GM21825 (cell line): ENCODE results near the gene RCAN2.
"Not testable (repeated sequence)": the region's sequence is repeated elsewhere in the genome, so short reads cannot be mapped to it uniquely, and the experiment has no call there.

Experiments
- ATAC-seq: cut with Tn5 transposase; IDR thresholded peaks from one replicate; pipeline ENCODE4 v1.9.1; 2021; ENCODE audit warnings: mild to moderate bottlenecking, moderate library complexity; ENCODE audit not compliant: unreplicated experiment

The RCAN2 gene

DNA sequence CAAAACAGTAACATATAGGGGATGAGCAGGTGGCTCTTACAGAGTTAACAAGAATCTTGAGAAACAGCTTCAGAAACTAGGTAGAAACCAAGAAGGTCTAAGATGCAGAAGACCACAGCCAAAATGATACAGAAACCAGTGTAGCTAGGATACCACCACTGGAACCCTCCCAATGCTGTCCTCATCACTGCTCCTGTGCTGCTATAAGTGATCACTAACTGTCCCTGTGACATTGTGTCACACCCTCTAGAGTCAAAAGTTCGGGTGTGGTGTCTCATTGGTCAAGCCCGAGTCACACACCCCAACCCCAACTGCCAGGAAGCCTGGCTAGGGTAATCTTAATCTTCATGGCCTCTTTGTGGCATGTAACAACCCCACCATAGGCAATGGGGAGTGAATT, 153.1 kb downstream of the RCAN2 start:
- peak; percentile 72 for ATAC-seq

DNA sequence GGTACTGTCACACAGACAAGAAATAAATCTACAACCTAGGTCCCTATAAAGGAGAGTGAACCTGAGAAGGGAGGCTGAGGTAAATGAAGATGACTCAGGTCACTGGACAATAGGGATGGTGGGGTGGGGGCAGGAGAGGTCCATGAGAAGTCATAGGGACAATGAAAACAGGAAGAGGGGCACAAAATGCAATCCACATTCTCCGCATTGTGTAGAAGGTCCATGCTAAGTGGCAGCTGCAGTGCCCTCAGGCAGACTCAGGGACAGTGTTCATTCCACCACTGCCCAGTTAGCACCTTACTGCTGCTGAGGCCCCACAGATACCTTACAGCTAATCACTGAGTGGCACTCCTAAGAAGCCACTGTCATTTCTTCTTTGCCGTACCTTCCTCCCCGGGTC, 156.8 kb downstream of the RCAN2 start:
- no peak for ATAC-seq

DNA sequence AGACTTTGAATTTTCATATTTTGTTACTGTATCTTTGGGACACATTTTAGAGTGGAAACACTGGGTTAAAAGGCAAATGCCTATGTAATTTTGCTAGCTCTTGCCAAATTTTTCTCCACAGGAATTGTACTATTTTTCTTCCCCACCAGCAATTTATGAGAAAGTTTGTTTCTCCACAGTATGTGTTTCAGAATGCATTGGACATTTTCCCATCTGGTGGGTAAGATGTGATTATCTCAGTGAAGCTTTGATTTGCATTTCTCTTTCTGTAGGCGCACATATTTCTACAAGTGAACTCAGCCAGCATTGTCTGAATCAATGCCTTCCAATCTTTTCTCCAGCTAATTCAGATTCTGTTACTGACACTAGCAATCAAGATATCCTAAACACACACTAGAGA, 157.8 kb downstream of the RCAN2 start:
- ATAC-seq = no peak

DNA sequence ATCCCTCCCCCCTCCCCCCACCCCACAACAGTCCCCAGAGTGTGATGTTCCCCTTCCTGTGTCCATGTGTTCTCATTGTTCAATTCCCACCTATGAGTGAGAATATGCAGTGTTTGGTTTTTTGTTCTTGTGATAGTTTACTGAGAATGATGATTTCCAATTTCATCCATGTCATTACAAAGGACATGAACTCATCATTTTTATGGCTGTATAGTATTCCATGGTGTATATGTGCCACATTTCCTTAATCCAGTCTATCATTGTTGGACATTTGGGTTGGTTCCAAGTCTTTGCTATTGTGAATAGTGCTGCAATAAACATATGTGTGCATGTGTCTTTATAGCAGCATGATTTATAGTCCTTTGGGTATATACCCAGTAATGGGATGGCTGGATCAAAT, 158.8 kb downstream of the RCAN2 start:
- ATAC-seq = not testable (repeated sequence)

DNA sequence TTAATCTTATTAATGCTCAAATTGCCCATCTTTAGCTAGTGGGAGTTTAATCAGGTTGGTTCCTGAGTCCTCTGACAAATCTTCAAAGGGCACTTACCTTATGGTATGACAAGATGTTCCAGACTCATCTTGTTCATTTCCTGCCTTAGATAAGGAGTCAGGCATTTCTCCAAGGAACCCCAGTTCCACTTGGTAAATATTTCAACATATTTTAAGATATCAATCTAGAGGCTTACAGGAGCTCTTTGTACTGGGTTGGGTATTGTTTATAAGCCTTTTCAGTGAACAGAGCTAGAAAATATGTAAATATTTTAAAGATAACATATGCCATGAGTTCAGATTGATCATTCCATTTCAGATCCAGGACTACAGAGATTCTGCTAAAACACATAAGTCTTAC, 159.8 kb downstream of the RCAN2 start:
- no peak for ATAC-seq

DNA sequence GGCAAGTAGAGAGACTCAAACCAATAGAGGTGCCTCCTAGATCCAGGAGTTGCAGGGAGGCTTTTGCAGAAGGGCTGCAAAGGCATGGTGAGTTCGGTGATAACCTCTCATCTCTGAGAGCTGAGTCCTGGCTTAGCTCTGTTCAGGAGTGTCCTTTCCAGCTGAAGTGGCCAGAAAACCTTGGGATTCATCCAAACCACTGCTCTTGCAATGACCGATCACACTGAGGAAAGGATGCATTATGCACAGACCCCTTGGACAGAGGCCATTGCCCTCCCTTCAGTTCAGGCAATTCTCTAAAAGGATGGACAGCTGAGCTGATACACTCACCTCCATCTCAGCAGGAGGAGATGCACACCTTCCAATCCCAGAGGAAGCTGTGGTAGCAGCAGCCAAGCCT, 161.7 kb downstream of the RCAN2 start:
- no peak for ATAC-seq

DNA sequence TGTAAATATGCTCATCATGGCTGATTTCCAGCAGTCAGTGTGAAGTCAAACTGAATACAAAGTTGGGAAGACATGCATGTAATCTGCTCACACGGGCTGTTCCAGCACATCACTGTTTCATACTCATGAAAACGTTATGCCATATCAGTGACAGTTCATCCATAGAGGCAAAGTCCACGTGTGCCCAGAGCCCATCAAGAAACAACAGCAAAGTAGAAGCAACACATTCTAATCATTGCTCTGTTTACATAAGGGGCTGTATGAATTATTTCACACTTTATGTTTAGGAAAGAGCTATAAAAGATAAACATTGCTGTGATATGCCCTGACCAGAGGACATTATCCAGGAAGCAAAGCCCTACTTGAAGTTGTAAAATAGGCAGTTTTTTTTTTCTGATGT, 163.5 kb downstream of the RCAN2 start:
- ATAC-seq = no peak

DNA sequence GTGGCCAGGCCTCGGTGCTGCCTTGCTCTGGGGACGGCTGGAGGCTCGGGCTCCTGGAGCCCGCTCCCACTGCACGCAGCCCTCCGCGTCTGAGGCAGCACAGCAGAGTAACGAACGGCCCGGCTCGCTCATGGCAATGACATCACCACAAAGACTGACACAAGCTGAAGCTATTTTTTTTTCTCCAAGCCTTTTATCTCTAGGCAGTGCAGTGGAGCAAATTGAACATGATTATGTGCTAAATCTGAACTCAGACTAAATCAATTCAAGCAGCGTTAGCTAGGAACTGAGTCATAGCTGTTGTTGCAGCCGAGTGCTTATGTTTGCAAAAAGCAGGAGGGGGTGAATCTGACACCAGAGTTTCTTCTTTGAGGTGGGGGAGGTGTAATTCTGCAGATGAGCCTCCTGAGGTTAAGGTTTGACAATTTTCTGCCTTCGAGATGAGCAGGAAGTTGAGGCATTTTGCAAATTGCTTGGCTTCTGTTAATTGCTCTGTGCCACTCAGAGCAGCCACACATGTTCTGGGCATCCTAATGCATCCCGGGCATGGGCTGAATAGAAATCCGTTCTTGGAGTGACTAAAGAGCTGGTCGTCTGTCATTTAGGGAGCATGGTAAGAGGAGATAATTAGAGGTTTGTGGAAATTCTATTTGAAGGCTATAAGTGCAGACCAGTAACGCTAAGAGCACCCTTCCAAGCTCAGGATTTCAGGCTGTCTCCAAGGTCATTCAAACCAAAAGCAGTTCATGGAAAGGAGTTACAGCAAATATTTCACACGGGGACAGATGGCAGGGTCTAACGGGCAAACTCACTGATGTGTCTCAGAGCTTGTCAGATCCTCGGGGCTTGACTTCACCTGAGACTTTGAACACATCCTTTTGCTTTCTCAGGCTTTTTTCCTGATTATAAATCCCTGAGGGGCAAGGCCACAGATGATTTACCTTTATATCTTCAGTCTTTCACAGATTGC, 165.4 kb downstream of the RCAN2 start:
- no peak for ATAC-seq

DNA sequence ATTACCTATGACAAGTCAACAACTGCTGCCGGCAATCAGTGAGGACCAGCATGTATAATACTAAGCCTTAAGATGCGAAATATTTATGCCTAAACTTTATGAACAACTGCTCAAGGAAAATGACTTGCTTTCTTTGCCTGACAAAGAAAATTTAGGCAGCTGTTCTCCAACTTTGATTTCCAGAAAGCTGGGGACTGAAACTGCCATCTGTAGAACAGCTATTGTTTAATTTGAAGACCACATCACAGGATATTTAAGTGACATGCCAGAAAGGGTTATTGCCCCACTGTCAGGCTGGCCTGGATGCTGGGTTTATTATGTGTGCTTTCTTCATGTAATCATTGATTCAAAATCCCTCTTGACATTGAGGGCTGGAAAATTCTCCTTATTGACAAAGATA, 166.5 kb downstream of the RCAN2 start:
- no peak for ATAC-seq

DNA sequence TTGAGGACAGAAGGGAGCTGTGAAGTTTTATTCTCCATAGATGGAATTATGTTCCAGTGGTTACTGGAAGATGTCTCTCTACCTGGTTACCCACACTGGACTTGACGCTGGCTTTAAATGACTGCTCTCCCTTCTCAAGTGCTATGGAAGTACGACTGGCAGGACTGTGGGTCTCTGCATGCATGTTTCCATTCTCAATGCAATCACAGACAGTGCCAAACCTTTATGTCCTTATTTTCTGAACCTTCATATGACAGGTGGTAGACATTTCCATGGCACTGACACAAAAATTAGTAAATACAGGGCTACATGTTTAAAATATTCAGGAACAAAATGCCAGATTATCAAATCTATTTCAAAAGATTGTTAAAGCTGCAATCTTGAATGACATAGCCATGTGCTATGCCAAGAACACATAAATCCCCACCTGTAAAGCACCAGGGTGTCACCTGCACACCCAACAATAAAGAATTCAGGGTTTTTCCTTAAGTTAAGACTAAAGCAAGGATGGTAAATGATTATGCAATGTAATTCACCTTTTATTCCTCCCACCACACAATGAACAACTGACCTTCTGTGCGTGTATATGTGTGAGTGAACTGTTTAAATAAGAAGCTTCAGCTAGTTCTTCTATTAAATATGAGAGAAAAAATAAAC, 167.2 kb downstream of the RCAN2 start:
- no peak for ATAC-seq

DNA sequence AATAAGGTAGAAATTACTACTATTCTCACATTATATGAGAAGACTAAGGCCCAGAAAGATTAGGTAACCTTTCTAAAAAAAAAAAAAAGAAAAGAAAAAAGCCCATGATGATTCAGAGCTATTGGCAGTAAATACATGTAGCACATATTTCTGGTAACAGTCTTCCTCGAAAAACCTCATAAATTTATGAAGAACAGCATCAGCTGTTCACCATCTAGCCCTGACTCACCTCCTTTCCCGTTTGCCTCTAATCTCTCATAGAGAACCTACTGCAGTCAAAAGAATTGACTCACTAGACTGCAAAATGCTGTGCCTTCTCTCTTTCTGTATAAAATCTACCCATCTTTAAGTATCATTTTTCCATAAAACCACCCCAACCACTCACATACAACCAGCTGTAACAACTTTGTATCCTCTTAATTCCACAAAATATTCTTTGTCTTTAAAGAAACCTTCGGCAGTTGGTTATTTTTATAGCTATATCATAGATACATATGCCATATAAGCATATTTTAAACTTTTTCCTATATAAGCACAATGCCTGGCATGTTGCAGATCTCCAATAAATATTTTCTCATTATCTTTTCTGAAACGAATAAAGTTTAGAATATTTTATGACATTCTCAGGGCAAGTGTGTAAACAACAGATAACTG, 167.8 kb downstream of the RCAN2 start:
- ATAC-seq = no peak

DNA sequence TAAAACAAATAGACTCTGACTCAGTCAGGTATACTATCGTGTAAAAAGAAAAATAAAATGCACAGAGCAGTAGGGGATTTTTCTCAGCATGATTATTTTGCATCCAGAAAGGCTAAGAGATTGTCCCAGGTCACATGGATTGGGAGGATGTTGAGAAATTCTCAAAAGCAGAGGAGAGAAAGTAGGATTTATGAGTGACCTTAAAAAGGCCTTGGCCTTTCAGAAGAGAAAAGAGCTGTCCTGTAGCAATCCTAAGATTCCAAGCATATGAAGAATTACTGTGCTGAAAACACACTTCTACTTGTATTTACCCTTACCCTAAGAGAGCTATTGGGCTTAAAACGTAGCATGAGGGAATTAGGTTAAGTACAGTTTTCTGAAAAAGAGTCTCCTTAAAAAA, 170.7 kb downstream of the RCAN2 start:
- ATAC-seq = no peak

DNA sequence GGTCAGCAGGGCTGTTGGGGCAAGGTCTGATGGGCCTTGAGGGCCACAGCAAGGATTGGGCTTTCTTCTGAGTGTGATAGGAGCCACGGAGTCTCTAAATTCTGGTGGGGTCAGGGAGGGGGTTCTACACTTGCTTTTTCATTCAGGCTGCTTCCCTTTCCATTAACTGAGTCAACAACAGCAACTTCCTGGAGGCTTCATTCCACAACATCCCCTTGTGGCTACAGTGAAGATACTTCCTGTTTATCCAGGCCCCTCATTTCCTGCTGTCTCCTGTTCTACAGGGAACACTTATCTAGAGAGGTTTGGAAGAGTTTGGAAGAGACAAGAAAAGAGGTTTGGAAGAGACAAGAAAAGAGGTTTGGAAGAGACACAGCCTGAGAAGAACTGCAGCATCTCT, 175.7 kb downstream of the RCAN2 start:
- no peak for ATAC-seq

DNA sequence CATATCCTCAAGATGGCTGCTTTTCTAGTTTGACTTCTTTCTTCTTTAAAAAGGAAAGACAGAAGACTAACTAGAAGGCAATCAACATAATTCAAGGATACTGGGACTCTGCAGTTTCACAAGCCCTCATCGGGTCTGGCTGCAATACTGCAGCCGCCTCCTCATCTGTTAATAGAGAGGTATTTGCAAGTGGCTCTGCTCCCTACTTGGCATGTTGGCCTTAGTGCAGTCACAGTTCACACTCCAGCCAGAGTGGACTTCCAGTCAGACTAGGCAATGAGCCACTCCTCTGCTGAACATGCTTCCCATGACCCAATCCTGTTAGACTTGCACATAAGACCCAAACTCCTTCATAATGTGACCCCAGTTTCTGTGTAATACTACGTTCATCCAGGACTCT, 178.6 kb downstream of the RCAN2 start:
- ATAC-seq = no peak

DNA sequence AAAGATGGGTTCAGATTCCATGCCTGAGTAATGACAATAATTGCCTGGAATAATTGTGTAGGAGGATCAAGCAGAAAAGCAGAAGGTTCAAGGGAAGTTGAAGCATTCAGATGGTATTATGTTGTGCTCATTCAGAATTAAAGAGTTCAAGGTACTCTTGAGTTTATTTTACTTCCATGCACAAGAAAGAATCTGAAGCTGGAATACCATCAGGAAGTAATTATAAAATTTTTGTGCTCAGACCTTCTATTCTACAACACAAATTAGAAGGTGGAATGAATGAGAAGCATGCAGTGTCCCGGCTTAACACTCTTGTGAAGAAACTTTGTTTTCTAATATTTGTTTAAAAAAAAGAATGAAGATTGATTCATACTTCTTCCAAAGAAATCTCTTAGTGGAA, 181.1 kb downstream of the RCAN2 start:
- no peak for ATAC-seq

DNA sequence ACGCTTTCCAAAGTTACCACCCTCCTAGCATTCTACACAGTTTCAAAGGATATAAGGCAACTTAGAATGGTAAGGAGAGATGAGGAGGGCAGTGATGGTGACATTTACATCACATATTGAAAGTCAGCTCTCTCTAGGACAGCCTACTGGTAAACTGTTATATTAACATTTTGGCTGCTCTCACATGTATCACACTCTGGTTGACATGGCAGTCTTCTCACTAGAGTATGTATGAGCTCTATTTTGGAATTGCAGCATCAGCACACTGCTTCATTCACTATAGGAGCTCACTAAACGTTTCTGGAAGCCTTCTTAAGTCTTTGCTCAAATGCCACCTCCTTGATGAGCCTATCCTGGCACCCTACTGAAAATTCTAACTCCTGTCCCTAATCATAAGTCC, 184.8 kb downstream of the RCAN2 start:
- ATAC-seq = no peak

DNA sequence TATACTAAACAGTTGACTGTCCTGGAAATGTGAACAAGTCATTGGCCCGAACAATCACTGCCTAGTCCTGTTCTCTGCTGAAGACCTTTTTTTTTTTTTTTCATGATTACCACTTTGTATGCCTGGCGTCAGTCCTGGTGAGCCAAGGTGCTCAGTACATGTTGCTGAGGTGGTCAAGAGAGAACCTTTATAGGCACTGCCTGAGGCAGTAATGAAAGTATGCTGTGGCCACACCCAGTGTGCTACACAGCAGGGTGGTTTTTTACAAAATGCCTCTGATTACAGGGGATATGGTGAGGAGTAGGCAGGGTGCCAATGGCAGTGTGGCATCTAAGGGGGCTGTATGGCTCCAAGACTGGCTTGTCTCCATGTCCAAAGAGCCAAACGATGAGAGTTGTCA, 185.4 kb downstream of the RCAN2 start:
- no peak for ATAC-seq

DNA sequence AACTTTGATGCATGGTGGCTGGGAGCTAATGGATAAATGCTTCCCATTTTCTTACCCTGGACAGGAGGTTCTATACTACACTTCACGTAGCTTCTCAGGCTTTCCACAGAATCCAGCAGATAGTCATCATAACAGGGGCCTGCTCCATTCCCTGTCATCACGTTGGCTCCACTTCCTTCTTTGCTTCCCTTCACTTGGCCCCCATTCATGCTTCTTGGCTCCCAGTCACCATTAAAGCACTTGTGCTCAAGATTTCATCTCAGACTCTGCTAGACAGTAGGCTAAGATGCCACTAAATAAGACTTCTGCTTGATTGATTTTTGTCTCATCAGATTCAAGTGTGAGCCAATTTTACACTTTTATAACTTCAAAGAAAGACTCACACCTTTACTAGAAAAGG, 186.0 kb downstream of the RCAN2 start:
- no peak for ATAC-seq

DNA sequence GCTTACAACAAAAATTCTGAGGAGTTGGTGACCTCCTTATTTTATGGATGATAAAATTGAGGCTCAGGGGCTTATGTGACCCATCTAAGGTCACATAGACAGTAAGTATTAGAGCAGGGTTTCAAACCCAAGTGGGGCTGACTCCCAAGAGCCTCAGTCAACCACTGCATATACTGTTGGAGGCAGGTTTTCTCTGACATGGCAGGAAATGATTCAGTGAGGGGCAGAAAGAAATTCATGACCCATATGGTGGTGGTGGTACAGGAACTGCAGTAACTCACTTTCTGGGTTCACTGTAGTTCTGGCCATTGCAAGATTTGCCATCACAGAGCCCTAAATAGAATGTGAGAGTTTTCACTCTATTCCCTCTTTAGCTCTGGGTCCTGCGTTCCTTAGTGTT, 188.4 kb downstream of the RCAN2 start:
- no peak for ATAC-seq

DNA sequence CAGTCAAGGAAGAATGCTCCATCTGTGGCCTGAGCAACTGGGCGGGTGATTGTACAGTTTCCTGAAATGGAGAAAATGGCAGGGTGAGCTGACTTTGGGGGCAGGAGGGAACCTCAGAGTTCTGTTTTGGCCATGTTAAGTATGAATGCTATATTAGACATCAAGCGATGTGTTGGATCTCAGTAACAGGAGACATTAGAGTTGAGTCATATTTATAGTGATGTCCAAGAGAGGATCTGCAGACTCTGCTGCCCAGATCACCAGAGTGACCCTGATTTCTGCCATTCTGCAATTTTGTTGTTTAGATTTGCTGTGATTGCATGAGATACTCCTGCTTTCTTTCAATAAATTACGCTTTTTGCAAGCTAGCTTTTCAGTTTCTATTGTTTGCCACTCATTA, 189.1 kb downstream of the RCAN2 start:
- no peak for ATAC-seq

DNA sequence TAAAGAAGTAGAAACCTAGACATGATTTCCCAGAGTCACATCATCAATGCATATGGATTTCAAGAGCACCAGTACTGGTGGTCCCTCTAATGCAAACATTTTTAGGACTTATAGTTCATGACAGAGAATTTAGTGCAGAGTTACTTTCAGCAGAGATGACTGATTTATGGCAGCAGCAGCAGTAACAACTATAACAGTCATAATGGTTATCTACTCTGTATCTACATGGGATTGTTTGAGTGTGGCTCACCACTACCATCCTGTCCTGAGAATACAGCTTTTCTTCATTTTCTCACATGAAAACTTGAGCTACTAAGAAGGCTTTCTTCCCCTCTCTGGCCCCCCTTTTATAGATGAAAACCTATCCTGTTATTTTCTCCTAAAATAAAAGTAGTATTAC, 192.0 kb downstream of the RCAN2 start:
- ATAC-seq = no peak

DNA sequence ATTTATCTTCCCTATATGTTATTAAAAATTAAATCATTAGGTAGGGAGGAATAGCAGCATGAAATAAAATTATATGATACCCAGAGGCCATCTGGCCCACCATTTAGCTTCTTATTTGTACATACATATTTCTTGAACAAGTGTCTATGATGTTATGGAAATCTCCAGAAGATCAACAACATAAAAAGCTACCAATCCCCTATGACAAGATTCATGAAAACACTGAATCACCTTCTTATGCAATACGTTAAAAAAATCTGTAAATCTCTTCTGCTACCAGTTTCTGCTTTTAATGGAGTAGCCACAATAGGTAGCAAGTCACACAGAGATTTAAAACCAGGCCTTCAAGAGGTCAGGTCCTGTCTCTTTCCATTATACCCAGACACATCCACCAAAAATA, 194.7 kb downstream of the RCAN2 start:
- no peak for ATAC-seq
